Thoracic aorta (tissue), 2 donors: Measurements from ENCODE around the gene VWA3A. TPM values are rescaled to one million over a fixed set of nuclear protein-coding genes. Genes with fewer than 3 reads are reported as not detected.

Source experiments
- ATAC-seq: fragments of 150-250 bp; one replicate; pipeline ENCODE4 v1.8.0; 2017; ENCODE audit warnings: low read depth; ENCODE audit not compliant: insufficient number of reproducible peaks, low FRiP score
- DNase-seq: peaks from one replicate; pipeline ENCODE4 v3.0.0-alpha.2; 2020; ENCODE audit warnings: low spot score
- H3K27ac ChIP-seq, 2 donors: fragments of 200-600 bp; sonication (generic); 1 replicate in 1 of 2; 2 replicates in 1 of 2; pipeline ENCODE4 v1.5.1; 2016; ENCODE audit warnings: mild to moderate bottlenecking in 2 of 2, moderate library complexity in 2 of 2
- H3K27me3 ChIP-seq: fragments of 200-600 bp; sonication (generic); replicated peaks from 2 replicates; pipeline ENCODE4 v1.6.0; 2016; ENCODE audit warnings: mild to moderate bottlenecking; ENCODE audit not compliant: insufficient read depth
- H3K36me3 ChIP-seq: fragments of 200-600 bp; sonication (generic); one replicate; pipeline ENCODE4 v1.5.1; 2016
- H3K4me1 ChIP-seq, 2 donors: fragments of 200-600 bp; sonication (generic); 1 replicate in 1 of 2; 2 replicates in 1 of 2; pipeline versions ENCODE4 v1.5.1 to v1.6.0; 2016; ENCODE audit warnings: low read depth in 2 of 2, mild to moderate bottlenecking in 1 of 2; ENCODE audit not compliant: control insufficient read depth in 1 of 2
- H3K4me3 ChIP-seq: fragments of 200-600 bp; sonication (generic); 2 replicates; pipeline ENCODE4 v1.5.1; 2016; ENCODE audit warnings: mild to moderate bottlenecking
- H3K9me3 ChIP-seq: fragments of 200-600 bp; sonication (generic); 2 replicates; pipeline ENCODE4 v1.5.1; 2016
- CTCF ChIP-seq: fragments of 200-600 bp; sonication (generic); IDR thresholded peaks from one replicate; pipeline ENCODE4 v1.5.1; 2019; ENCODE audit warnings: antibody characterized with exemption
- total RNA-seq, 2 donors: library from RNA; depleted of rRNA; stranded (reverse); fragments of >200 nt; gene quantifications; one replicate each; pipeline versions ENCODE4 v1.1.0 to v1.2.3, GENCODE V29; 2016

Gene VWA3A
- total RNA-seq, 2 donors from 2014 or later = 2.3 TPM; not detected in 1

- Histone ChIP-seq H3K27me3 (no peaks in the 10 kb centered on the region), H3K27ac (no peak overlapping the region), H3K9me3 (no peaks in the 10 kb centered on the region), H3K36me3 (no peaks in the 10 kb centered on the region), H3K4me1 (no peaks in the 10 kb centered on the region), H3K4me3 (no peak overlapping the region)
- no peak for TF ChIP-seq CTCF
- DNase-seq (no peak), ATAC-seq (no peak)
These were observed 37.3 kb upstream of the VWA3A start for GRCh38 chr16:22054847-22055590.

GRCh38 chr16:22055881-22056280, 36.5 kb upstream of the VWA3A start:
- Histone ChIP-seq H3K9me3 (no peaks in the 10 kb centered on the region), H3K27ac (no peak overlapping the region), H3K27me3 (no peaks in the 10 kb centered on the region), H3K4me1 (no peaks in the 10 kb centered on the region), H3K4me3 (no peak overlapping the region), H3K36me3 (no peaks in the 10 kb centered on the region)
- TF ChIP-seq CTCF = no peak
- no peak for DNase-seq
- no peak for ATAC-seq

- no peak overlapping the region for H3K27ac ChIP-seq
- ATAC-seq (no peak), DNase-seq (no peak)
- no peak overlapping the region for H3K4me3 ChIP-seq
- peaks cover 0 to 3% of the 10 kb centered on the region in 2 donors for H3K4me1 ChIP-seq
- TF ChIP-seq CTCF = no peak
- no peaks in the 10 kb centered on the region for H3K36me3 ChIP-seq
- H3K9me3 ChIP-seq = no peaks in the 10 kb centered on the region
- no peaks in the 10 kb centered on the region for H3K27me3 ChIP-seq
These were observed 28.4 kb upstream of the VWA3A start for GRCh38 chr16:22063888-22064467.

GRCh38 chr16:22065252-22065651, 27.1 kb upstream of the VWA3A start:
- Histone ChIP-seq H3K4me3 (no peak overlapping the region), H3K27ac (no peak overlapping the region), H3K9me3 (no peaks in the 10 kb centered on the region), H3K4me1 (peaks cover 0 to 15% of the 10 kb centered on the region in 2 donors), H3K36me3 (no peaks in the 10 kb centered on the region), H3K27me3 (no peaks in the 10 kb centered on the region)
- ATAC-seq (no peak), DNase-seq (no peak)
- no peak for TF ChIP-seq CTCF

GRCh38 chr16:22070361-22071330, 21.7 kb upstream of the VWA3A start:
- no peak for ATAC-seq
- Histone ChIP-seq H3K27me3 (no peaks in the 10 kb centered on the region), H3K4me1 (peaks cover 8 to 31% of the 10 kb centered on the region in 2 donors), H3K4me3 (peak overlapping the region; percentile 42), H3K9me3 (no peaks in the 10 kb centered on the region), H3K27ac (no peak overlapping the region), H3K36me3 (no peaks in the 10 kb centered on the region)
- no peak for DNase-seq
- no peak for TF ChIP-seq CTCF
